Psoas muscle (tissue), 8 donors: ENCODE measurements around the gene YAP1. TPM values are rescaled to one million over a fixed set of nuclear protein-coding genes. Genes with fewer than 3 reads are reported as not detected.

Source experiments
- ATAC-seq, 4 donors: fragments of 200-7000 bp; cut with Tn5 transposase; one replicate each; pipeline ENCODE4 v1.9.1; 2020; ENCODE audit warnings: moderate library complexity in 3 of 4, mild to moderate bottlenecking in 2 of 4
- DNase-seq, 2 donors: peaks; one replicate each; pipeline ENCODE4 v3.0.0-alpha.2; 2020
- H3K27ac ChIP-seq: fragments of 200-600 bp; one replicate; pipeline ENCODE4 v1.8.0; 2022
- H3K27me3 ChIP-seq, 3 donors: fragments of 200-600 bp in 1 of 3; one replicate each; pipeline versions ENCODE4 v1.6.1 to v1.8.0; 2013 to 2022; ENCODE audit warnings: low read length in 2 of 3, mild to moderate bottlenecking in 2 of 3, moderate library complexity in 1 of 3; ENCODE audit not compliant: insufficient read depth in 3 of 3
- H3K36me3 ChIP-seq, 2 donors: fragments of 200-600 bp in 1 of 2; one replicate each; pipeline versions ENCODE4 v1.6.1 to v1.8.0; 2013 to 2022; ENCODE audit warnings: low read depth in 1 of 2, mild to moderate bottlenecking in 1 of 2, moderate library complexity in 1 of 2; ENCODE audit not compliant: insufficient read depth in 1 of 2
- H3K4me1 ChIP-seq: fragments of 200-600 bp; one replicate; pipeline ENCODE4 v1.8.0; 2022
- H3K4me3 ChIP-seq: fragments of 200-600 bp; one replicate; pipeline ENCODE4 v1.8.0; 2022; ENCODE audit warnings: mild to moderate bottlenecking
- H3K9me3 ChIP-seq: fragments of 200-600 bp; one replicate; pipeline ENCODE4 v1.8.0; 2022
- CTCF ChIP-seq: fragments of 200-600 bp; IDR thresholded peaks from one replicate; pipeline ENCODE4 v1.8.0; 2022; ENCODE audit warnings: antibody characterized with exemption
- WGBS, 3 donors: extraction: QIAGEN DNeasy Blood & Tissue Kit; methylation state at CpG; one replicate each; pipeline versions ENCODE4 v1.1.6 to v1.1.7; 2013; 5-methylcytosine and 5-hydroxymethylcytosine counted together
- intact Hi-C, 2 donors: fragments of 100-400 bp; cut with DNase I; formaldehyde crosslinking; loops; one replicate each; pipeline versions ENCODE4 v1.11.0 to v1.14.2; 2022
- polyA plus RNA-seq, 3 donors: library from polyadenylated mRNA; stranded (reverse); fragments of 200-250 nt; gene quantifications; one replicate each; pipeline ENCODE4 v1.2.3, GENCODE V29; 2013
- total RNA-seq, 4 donors: library from RNA; stranded (reverse); fragmentation: NEBNext Ultra II Directional in 2 of 4; extraction: Animal tissue kit (Norgen Biotek cat#: 25700) in 2 of 4; gene quantifications; one replicate each; pipeline versions ENCODE4 v1.2.1 to v1.2.4, GENCODE V29; 2021 to 2023
- donor health status: healthy with polysubstance abuse.
- donor health status: DM: no; HTN: no; CAD: no; lungs with moderate emphysema.
- donor health status: Bipolar disorder and iron deficiency.
- donor health status: healthy.
- donor health status: DM: yes; HTN: yes; CAD: no.
- donor health status: DM: no; HTN: no; CAD: no.
- donor health status: DM: no; HTN: no; CAD: no.
- donor health status: DM: yes; HTN: yes; CAD: no.

Gene YAP1
- total and polyA plus RNA-seq, 7 donors: 11.5 to 124 (median 42.3) TPM

DNA sequence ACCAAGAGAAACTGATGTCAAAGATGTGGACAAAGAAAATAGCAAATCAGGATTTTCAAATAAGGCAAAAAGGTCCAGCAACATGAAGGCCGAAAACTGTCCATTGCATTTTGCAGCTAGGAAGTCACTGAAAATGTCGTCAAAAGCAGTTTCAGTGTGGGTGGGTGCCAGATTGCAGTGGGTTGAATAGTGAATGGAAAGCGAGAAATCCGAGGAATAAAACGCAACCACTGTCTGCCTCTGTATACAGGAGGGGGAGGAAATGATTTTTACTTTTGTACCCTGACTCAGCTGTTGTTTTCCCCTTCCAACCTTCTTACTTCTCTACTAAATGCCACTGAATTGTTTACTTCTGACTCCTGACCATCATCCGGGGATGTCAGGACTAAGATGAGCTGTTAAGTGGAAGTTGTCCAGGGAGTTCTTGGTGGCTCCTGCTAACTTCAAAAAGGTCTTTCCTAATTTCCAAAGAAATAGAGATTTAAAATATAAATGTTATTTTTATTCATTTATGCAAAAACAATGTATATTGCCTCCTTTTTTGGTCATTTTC is 142.2 kb downstream of the YAP1 start:
- H3K36me3 ChIP-seq: no peaks in the 10 kb centered on the region
- WGBS, 3 donors: 87 to 91% (median 89%) methylated on average over 6 of the region's 6 CpGs
- no peak for TF ChIP-seq CTCF
- H3K4me1 ChIP-seq: no peaks in the 10 kb centered on the region
- no peak for ATAC-seq
- intact Hi-C loops: no loop called here
- DNase-seq: no peak
- H3K9me3 ChIP-seq: no peaks in the 10 kb centered on the region
- no peak overlapping the region for H3K27ac ChIP-seq
- no peaks in the 10 kb centered on the region for H3K27me3 ChIP-seq
- H3K4me3 ChIP-seq: no peak overlapping the region

DNA sequence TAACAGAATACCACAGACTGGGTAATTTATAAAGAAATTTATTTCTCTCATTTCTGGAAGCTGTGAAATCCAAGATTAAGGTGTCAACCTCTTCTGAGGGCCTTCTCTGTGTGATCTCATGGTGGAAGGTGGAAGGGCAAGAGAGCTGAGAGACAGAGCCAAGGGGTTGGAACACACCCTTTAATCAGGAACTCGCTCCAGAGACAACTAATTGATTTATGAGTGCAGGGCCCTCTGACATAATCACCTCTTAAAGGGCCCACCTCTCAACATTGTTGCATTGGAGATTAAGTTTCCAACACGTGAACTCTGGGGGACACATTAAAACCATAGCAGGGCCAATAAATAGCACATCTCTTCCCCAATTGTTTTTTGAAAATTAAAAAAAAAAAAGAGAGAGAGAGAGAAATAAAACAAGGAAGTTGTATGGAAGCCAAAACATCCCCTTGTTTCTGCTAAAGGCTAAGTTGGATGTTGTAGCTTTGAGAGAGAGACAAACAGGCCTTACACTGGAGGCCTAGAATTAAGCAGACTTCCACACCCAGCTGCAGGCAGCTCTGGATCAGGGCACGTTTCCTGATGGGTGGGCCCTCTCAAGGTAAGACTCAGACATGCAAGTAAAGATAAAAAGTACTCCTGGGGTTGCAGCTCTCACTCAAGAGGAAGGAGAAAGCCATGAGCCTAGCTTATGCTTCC is 142.9 kb downstream of the YAP1 start:
- Histone ChIP-seq H3K4me1 (no peaks in the 10 kb centered on the region), H3K27ac (no peak overlapping the region), H3K36me3 (no peaks in the 10 kb centered on the region), H3K9me3 (no peaks in the 10 kb centered on the region), H3K4me3 (no peak overlapping the region), H3K27me3 (no peaks in the 10 kb centered on the region)
- no peak for ATAC-seq
- WGBS, 3 donors: 41 to 48% (median 44%) methylated on average over 3 of the region's 3 CpGs
- DNase-seq: no peak
- intact Hi-C loops: no loop called here
- no peak for TF ChIP-seq CTCF

DNA sequence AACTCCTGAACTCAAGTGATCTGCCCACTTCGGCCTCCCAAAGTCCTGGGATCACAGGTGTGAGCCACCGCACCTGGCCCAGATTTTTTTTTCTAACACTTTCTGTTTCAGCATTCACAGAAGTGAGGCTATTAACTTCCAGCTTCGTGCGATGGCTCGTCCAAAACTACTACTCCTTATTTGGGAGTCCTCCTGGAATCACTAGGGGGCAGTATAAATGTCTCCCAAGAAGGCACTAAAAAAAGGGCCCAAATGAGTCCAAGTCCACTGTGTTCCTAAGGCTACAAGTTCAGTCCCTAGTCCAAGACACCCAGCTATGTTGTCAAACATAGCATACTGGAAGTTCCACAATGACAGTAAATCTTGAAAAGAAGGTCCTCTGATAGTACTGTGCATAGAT is 143.8 kb downstream of the YAP1 start:
- Histone ChIP-seq H3K4me1 (no peaks in the 10 kb centered on the region), H3K9me3 (no peaks in the 10 kb centered on the region), H3K27me3 (no peaks in the 10 kb centered on the region), H3K4me3 (no peak overlapping the region), H3K27ac (no peak overlapping the region), H3K36me3 (no peaks in the 10 kb centered on the region)
- DNase-seq: no peak
- intact Hi-C loops: no loop called here
- no peak for TF ChIP-seq CTCF
- ATAC-seq: no peak
- WGBS, 3 donors: 85 to 94% (median 88%) methylated on average over 5 of the region's 5 CpGs

- Histone ChIP-seq H3K27me3 (no peaks in the 10 kb centered on the region), H3K36me3 (no peaks in the 10 kb centered on the region), H3K27ac (no peak overlapping the region), H3K9me3 (no peaks in the 10 kb centered on the region), H3K4me1 (no peaks in the 10 kb centered on the region), H3K4me3 (no peak overlapping the region)
- no peak for ATAC-seq
- TF ChIP-seq CTCF: no peak
- no peak for DNase-seq
- intact Hi-C loops: no loop called here
- 92 to 96% (median 95%) methylated on average over 4 of the region's 4 CpGs for WGBS, 3 donors
Observed at GRCh38 chr11:102256251-102256650, 146.0 kb downstream of the YAP1 start.

GRCh38 chr11:102260241-102260640 is 150.0 kb downstream of the YAP1 start:
- TF ChIP-seq CTCF: no peak
- Histone ChIP-seq H3K4me1 (no peaks in the 10 kb centered on the region), H3K27ac (no peak overlapping the region), H3K4me3 (no peak overlapping the region), H3K27me3 (no peaks in the 10 kb centered on the region), H3K9me3 (no peaks in the 10 kb centered on the region), H3K36me3 (no peaks in the 10 kb centered on the region)
- DNase-seq (no peak), ATAC-seq (no peak)
- intact Hi-C loops: no loop called here
- WGBS, 3 donors: 57 to 66% (median 60%) methylated on average over 2 of the region's 2 CpGs
